ENCODE data around the gene UBL5. TPM values are rescaled to one million over a fixed set of nuclear protein-coding genes. Genes with fewer than 3 reads are reported as not detected.

Gene UBL5
- total and polyA plus RNA-seq, 10 of the 15 experiments (the other 5 are each of a cell fraction or from before 2014, with no cell fraction given): 297 to 897 (median 711) TPM

DNA sequence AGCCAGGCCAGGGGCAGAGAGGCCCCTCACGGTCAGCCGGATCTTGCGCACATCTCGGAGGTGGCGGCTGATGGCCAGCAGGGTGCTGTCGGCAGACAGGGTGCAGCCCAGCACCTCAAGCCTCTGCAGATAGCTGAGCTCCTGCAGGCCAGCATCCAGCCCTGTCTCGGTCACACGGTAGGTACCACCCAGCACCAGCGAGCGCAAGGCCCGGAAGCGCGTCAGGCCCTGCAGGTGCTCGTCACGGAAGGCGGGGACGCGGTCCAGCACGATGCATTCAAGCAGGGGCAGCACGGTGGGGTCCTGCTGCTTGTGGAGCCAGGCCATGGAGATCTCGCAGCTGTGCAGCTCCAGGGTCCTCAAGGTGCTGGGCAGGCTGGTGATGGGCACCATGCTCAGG, 16.6 kb upstream of the UBL5 start (continued):
- TF ChIP-seq, protein P1, sequence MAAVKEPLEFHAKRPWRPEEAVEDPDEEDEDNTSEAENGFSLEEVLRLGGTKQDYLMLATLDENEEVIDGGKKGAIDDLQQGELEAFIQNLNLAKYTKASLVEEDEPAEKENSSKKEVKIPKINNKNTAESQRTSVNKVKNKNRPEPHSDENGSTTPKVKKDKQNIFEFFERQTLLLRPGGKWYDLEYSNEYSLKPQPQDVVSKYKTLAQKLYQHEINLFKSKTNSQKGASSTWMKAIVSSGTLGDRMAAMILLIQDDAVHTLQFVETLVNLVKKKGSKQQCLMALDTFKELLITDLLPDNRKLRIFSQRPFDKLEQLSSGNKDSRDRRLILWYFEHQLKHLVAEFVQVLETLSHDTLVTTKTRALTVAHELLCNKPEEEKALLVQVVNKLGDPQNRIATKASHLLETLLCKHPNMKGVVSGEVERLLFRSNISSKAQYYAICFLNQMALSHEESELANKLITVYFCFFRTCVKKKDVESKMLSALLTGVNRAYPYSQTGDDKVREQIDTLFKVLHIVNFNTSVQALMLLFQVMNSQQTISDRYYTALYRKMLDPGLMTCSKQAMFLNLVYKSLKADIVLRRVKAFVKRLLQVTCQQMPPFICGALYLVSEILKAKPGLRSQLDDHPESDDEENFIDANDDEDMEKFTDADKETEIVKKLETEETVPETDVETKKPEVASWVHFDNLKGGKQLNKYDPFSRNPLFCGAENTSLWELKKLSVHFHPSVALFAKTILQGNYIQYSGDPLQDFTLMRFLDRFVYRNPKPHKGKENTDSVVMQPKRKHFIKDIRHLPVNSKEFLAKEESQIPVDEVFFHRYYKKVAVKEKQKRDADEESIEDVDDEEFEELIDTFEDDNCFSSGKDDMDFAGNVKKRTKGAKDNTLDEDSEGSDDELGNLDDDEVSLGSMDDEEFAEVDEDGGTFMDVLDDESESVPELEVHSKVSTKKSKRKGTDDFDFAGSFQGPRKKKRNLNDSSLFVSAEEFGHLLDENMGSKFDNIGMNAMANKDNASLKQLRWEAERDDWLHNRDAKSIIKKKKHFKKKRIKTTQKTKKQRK (IDR thresholded peaks at IDR 0.05; ENCODE audit: low read depth, low read length): no peak
- TF ChIP-seq, protein P2, sequence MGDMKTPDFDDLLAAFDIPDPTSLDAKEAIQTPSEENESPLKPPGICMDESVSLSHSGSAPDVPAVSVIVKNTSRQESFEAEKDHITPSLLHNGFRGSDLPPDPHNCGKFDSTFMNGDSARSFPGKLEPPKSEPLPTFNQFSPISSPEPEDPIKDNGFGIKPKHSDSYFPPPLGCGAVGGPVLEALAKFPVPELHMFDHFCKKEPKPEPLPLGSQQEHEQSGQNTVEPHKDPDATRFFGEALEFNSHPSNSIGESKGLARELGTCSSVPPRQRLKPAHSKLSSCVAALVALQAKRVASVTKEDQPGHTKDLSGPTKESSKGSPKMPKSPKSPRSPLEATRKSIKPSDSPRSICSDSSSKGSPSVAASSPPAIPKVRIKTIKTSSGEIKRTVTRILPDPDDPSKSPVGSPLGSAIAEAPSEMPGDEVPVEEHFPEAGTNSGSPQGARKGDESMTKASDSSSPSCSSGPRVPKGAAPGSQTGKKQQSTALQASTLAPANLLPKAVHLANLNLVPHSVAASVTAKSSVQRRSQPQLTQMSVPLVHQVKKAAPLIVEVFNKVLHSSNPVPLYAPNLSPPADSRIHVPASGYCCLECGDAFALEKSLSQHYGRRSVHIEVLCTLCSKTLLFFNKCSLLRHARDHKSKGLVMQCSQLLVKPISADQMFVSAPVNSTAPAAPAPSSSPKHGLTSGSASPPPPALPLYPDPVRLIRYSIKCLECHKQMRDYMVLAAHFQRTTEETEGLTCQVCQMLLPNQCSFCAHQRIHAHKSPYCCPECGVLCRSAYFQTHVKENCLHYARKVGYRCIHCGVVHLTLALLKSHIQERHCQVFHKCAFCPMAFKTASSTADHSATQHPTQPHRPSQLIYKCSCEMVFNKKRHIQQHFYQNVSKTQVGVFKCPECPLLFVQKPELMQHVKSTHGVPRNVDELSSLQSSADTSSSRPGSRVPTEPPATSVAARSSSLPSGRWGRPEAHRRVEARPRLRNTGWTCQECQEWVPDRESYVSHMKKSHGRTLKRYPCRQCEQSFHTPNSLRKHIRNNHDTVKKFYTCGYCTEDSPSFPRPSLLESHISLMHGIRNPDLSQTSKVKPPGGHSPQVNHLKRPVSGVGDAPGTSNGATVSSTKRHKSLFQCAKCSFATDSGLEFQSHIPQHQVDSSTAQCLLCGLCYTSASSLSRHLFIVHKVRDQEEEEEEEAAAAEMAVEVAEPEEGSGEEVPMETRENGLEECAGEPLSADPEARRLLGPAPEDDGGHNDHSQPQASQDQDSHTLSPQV (IDR thresholded peaks at IDR 0.05): no peak
- no peak for TF ChIP-seq NR2F1 (conservative IDR thresholded peaks at IDR 0.05)

Data from GM12878 (cell line).